ENCODE measurements around the gene GBA3. TPM values are rescaled to one million over a fixed set of nuclear protein-coding genes. Genes with fewer than 3 reads are reported as not detected.

Gene GBA3
- under 1 TPM in 3 of 6 donors, not detected in 3; 0.17 to 0.63 (median 0.51) TPM for polyA plus RNA-seq (ENCODE audit: low read depth in 6 of 6)

DNA sequence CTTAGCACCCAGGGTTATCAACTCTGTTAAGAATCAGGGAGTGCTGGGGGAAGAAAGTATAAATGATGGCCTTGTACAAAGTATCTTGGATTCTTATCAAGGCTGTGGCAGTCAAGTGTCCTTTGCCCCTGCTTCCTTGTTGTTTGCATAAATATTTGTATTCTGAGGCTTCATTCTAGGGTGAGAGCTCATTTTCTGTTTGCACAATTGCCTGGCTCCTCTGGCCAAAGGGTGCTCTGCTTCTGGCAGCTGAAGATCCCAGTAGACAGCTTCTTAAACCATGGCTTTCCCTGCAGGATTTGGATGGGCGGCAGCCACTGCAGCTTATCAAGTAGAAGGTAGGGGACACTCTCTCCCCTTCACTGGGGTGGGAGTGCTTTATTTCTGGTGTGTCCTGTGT is at the start of gene GBA3:
Gene GBA3, plus strand, starts transcription at position 202 of the 400 bp plus-strand sequence.
- no peaks in the 10 kb centered on the region for H3K36me3 Mint-ChIP-seq
- H3K27me3 Mint-ChIP-seq, result no peaks in the 10 kb centered on the region
- no peak within 1 kb of the TSS for H3K27ac Mint-ChIP-seq
- H3K9me3 Mint-ChIP-seq, result no peaks in the 10 kb centered on the region
- peak within 1 kb of the TSS in 1 of 8 donors; percentile 69 for H3K4me3 Mint-ChIP-seq
- DNase-seq, result no peak
- no peak for ATAC-seq (ENCODE audit: low read depth in 2 of 2)
- H3K4me1 Mint-ChIP-seq, result peaks cover 0 to 5% (median 4%) of the 10 kb centered on the region in 3 donors

DNA sequence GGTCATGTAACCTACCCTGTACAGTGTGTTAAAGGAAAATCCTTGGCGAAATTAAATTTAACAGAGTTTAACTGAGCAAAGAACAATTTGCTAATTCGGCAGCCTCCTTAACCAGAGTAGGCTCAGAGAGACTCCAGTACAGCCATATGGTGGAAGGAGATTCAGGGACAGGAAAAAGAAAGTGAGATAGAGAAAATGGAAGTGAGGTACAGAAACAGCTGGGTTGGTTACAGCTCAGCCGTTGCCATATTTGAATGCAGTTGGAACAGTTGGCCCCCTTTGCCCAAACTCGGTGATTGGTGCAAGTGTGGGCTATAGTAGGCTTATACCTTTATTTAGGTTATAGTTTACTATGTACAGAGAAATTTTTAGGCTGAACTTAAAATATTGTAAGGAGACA is 48.8 kb upstream of the GBA3 start:
- Mint-ChIP-seq H3K36me3 (peaks cover 0 to 8% of the 10 kb centered on the region in 2 donors), H3K4me1 (peaks cover 0 to 5% (median 3%) of the 10 kb centered on the region in 3 donors), H3K9me3 (peaks cover 5 to 25% (median 15%) of the 10 kb centered on the region in 7 donors), H3K27me3 (no peaks in the 10 kb centered on the region), H3K27ac (no peak overlapping the region), H3K4me3 (no peak overlapping the region)
- ATAC-seq (ENCODE audit: low read depth in 2 of 2) (no peak), DNase-seq (no peak)

DNA sequence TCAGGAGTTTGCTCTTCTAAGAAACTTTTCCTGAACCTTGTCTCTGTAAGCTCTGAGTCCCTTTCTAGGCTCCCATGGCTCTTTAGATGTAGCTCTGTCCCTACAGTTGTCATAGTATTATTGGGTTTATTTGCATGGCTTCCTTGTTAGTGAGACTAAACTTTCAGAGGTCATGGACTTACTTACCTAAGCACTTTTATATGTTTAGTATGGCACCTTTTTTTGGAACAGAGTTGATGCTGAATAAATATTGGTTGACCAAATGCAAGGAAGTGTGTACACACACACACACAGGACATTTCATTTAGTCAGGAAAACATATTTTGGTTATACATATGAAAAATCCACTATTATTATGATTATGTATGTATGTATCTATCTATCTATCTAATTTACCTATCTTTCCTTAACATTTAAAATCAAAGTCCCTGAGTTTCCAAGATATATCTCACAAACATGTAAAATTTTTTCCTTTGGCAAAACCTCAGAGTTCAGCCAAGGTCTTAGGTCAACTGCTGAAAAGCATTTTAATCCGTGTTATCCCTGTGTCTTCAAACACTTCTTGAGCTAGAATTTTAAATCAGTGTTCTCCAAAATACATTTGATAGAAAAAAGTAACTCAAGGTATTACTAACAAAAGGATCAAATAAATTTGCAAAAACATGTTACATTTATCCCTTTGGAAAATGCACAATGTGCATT is 47.1 kb upstream of the GBA3 start:
- Mint-ChIP-seq H3K9me3 (peaks cover 2 to 11% (median 5%) of the 10 kb centered on the region in 7 donors), H3K36me3 (peaks cover 0 to 4% of the 10 kb centered on the region in 2 donors), H3K27ac (no peak overlapping the region), H3K27me3 (no peaks in the 10 kb centered on the region), H3K4me1 (peaks cover 0 to 5% (median 3%) of the 10 kb centered on the region in 3 donors), H3K4me3 (no peak overlapping the region)
- DNase-seq (no peak), ATAC-seq (ENCODE audit: low read depth in 2 of 2) (no peak)

DNA sequence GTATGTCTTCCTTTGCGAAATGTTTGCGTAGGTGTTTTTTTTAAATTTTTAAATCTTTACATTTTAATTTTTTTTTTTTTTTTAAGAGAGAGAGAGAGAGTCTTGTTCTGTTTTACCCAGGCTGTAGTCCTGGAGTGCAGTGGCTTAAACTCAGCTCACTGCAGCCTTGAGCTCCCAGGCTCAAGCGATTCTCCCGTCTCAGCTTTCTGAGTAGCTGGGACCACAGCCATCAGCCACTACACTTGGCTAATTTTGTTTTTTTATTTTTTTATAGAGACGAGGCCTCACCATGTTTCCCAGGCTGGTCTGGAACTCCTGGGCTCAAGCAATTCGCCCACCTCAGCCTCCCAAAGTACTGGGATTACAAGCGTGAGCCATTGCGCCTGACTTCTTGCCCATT is 43.7 kb upstream of the GBA3 start:
- H3K9me3 Mint-ChIP-seq, result peaks cover 0 to 3% (median 0%) of the 10 kb centered on the region in 7 donors
- H3K27ac Mint-ChIP-seq, result no peak overlapping the region
- H3K4me1 Mint-ChIP-seq, result peaks cover 0 to 1% (median 0%) of the 10 kb centered on the region in 3 donors
- ATAC-seq (ENCODE audit: low read depth in 2 of 2) (no peak), DNase-seq (no peak)
- H3K27me3 Mint-ChIP-seq, result no peaks in the 10 kb centered on the region
- H3K36me3 Mint-ChIP-seq, result no peaks in the 10 kb centered on the region
- H3K4me3 Mint-ChIP-seq, result no peak overlapping the region

DNA sequence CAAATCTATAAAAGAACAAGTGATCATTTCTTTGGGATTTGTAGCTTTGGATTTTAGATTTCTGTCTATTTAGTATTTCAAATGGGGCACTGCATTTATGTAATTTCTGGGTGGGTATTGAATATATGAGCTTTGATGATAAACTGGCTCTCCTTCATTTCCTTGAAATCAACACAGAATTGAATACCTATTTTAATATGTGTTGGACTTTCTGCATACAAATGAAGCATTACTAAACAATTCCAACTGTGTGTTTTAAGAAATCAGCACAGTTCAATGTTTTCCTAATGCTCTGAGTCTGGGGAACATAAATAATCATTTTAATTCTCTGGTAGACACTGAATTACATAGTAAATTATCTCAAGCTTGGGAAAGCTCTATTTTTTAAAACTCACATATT is 42.0 kb upstream of the GBA3 start:
- ATAC-seq (ENCODE audit: low read depth in 2 of 2), result no peak
- Mint-ChIP-seq H3K4me1 (no peaks in the 10 kb centered on the region), H3K27me3 (no peaks in the 10 kb centered on the region), H3K36me3 (no peaks in the 10 kb centered on the region), H3K4me3 (no peak overlapping the region), H3K27ac (no peak overlapping the region), H3K9me3 (peaks cover 0 to 3% (median 0%) of the 10 kb centered on the region in 7 donors)
- DNase-seq, result no peak

DNA sequence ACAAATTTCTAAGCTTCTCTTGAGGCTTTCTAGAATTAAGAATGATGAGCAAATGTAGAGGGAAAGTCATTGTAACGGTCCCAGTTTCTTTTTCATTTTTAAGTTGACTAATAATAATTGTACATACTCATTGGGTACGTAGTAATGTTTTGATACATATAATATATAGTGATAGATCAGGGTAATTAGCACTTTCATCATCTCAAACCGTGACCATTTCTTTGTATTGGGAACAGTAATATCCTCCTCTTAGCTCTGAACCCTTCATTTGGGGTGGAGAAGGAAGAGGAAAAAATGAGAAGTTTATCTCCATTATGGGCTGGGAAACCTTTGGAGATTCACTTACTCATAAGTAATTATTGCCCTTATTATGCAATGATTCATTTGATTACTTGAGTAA is 39.0 kb upstream of the GBA3 start:
- Mint-ChIP-seq H3K4me1 (no peaks in the 10 kb centered on the region), H3K4me3 (no peak overlapping the region)
- ATAC-seq (ENCODE audit: low read depth in 2 of 2), result no peak

GRCh38 chr4:22661443-22661842 is 31.3 kb upstream of the GBA3 start:
- no peaks in the 10 kb centered on the region for H3K4me1 Mint-ChIP-seq
- ATAC-seq (ENCODE audit: low read depth in 2 of 2), result no peak
- H3K4me3 Mint-ChIP-seq, result no peak overlapping the region
- H3K27ac Mint-ChIP-seq, result no peak overlapping the region
- no peak for DNase-seq
- peaks cover 0 to 4% (median 0%) of the 10 kb centered on the region in 7 donors for H3K9me3 Mint-ChIP-seq
- no peaks in the 10 kb centered on the region for H3K36me3 Mint-ChIP-seq
- H3K27me3 Mint-ChIP-seq, result no peaks in the 10 kb centered on the region

More for the DNA sequence above, 39.0 kb upstream of the GBA3 start:
- Mint-ChIP-seq H3K9me3 (no peaks in the 10 kb centered on the region), H3K27me3 (no peaks in the 10 kb centered on the region), H3K27ac (no peak overlapping the region), H3K36me3 (no peaks in the 10 kb centered on the region)
- DNase-seq, result no peak

DNA sequence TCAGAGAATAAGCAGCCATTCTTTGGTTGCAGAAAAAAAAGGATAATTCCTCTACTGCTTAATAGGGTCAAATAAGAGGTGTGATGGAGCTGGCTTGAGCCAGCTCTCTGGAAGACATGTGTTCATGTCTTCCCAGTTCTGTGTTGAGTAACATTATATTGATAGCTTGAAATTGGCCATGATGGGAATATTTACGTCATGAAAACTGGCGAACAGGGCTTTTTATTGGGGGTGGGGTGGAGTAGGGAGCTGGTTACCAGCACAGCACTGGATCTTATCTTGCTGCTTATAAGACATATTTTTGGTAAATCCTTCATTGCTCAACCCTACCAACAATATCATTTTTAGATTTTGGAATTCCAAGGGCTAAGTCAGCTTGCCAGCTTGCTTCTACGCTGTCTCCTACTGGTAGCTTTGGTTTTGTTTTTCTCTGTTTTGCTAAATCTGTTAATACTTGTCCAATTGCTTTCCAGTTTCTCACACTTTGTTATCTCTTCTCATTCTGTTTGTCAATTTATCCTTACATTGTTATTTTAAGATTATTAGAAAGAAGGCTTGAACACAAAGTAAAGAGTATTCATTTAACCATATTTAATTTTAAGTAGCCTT is 25.3 kb upstream of the GBA3 start:
- H3K4me1 Mint-ChIP-seq, result peaks cover 4 to 11% (median 8%) of the 10 kb centered on the region in 3 donors
- no peak for ATAC-seq (ENCODE audit: low read depth in 2 of 2)

GRCh38 chr4:22668301-22668700 is 24.4 kb upstream of the GBA3 start:
- H3K4me3 Mint-ChIP-seq, result no peak overlapping the region
- H3K9me3 Mint-ChIP-seq, result no peaks in the 10 kb centered on the region
- DNase-seq (no peak), ATAC-seq (ENCODE audit: low read depth in 2 of 2) (no peak)
- peaks cover 12 to 20% (median 17%) of the 10 kb centered on the region in 3 donors for H3K4me1 Mint-ChIP-seq
- H3K36me3 Mint-ChIP-seq, result no peaks in the 10 kb centered on the region
- peak overlapping the region in 1 of 6 donors; percentile 5 for H3K27ac Mint-ChIP-seq
- H3K27me3 Mint-ChIP-seq, result no peaks in the 10 kb centered on the region

More for the DNA sequence above, 25.3 kb upstream of the GBA3 start:
- no peak for DNase-seq
- Mint-ChIP-seq H3K27ac (no peak overlapping the region), H3K27me3 (no peaks in the 10 kb centered on the region), H3K36me3 (no peaks in the 10 kb centered on the region), H3K4me3 (no peak overlapping the region), H3K9me3 (no peaks in the 10 kb centered on the region)

DNA sequence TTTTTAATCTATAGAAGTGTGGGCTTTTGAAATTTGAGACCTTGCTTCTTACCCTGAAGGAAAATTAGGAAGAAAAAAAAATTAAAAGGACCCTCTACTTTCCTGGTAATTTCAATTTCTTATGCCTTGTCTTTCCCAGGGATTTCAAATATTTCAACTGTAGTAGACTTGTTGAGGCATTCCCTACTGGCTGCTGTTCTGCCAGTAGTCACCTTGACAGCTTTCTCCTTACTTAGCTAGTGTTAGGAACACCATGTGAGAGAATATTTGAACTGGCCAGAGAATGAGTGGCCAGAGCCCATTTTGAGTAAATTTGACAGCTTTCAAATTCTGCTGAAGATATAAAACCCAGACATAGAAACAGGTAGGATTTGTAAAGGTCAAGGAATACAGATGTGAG is 24.0 kb upstream of the GBA3 start:
- peak overlapping the region in 1 of 8 donors; percentile 29 for H3K4me3 Mint-ChIP-seq
- H3K27me3 Mint-ChIP-seq, result no peaks in the 10 kb centered on the region
- peaks cover 13 to 22% (median 20%) of the 10 kb centered on the region in 3 donors for H3K4me1 Mint-ChIP-seq
- DNase-seq, result no peak
- H3K27ac Mint-ChIP-seq, result peak overlapping the region in 1 of 6 donors; percentile 5
- ATAC-seq (ENCODE audit: low read depth in 2 of 2), result no peak
- H3K36me3 Mint-ChIP-seq, result no peaks in the 10 kb centered on the region
- no peaks in the 10 kb centered on the region for H3K9me3 Mint-ChIP-seq

DNA sequence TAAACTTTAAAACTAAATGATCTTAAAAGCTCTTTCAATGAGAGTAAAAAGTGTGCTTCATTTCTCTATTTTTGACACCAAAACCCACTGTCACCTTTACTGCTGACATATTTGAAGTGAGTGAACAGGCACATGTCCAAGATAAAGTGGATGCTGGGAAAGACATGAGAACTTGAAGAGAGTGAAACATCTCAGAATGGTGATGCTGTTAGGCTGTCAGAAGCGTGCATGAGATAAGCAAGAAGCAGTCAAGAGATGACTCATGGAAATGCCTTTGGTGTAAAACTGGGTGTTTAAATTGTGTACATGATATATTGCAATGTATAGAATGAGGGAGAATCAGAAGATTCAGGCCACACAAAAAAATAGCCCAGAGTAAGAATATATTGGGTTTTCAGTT is 21.8 kb upstream of the GBA3 start:
- H3K27me3 Mint-ChIP-seq, result no peaks in the 10 kb centered on the region
- no peak overlapping the region for H3K27ac Mint-ChIP-seq
- H3K4me3 Mint-ChIP-seq, result no peak overlapping the region
- ATAC-seq (ENCODE audit: low read depth in 2 of 2) (no peak), DNase-seq (no peak)
- H3K9me3 Mint-ChIP-seq, result no peaks in the 10 kb centered on the region
- no peaks in the 10 kb centered on the region for H3K36me3 Mint-ChIP-seq
- peaks cover 21 to 34% (median 30%) of the 10 kb centered on the region in 3 donors for H3K4me1 Mint-ChIP-seq

DNA sequence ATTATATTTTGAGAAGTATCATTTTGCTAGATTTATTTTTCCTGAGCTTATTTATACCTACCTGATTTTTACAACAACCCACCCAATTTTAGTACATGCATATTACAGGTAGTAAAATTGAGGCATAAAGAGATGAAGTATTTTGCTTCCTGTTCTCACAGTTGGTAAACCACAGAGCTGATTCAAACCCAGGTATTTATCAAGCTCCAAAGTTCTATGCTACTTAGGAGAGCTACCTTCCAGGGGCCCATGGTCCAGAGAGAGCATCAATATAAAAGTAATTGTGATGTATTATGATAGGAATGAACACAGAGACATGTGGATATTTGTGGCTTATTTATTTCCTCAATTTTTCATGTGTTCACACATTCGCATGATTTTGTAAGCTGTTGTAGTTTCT is 20.2 kb upstream of the GBA3 start:
- Mint-ChIP-seq H3K4me3 (peak overlapping the region in 4 of 8 donors; percentile 0 to 64 (median 34)), H3K4me1 (peaks cover 29 to 45% (median 40%) of the 10 kb centered on the region in 3 donors), H3K27ac (peak overlapping the region in 3 of 6 donors; percentile 0 to 38 (median 3)), H3K36me3 (no peaks in the 10 kb centered on the region), H3K9me3 (no peaks in the 10 kb centered on the region), H3K27me3 (no peaks in the 10 kb centered on the region)
- DNase-seq (no peak), ATAC-seq (ENCODE audit: low read depth in 2 of 2) (no peak)

DNA sequence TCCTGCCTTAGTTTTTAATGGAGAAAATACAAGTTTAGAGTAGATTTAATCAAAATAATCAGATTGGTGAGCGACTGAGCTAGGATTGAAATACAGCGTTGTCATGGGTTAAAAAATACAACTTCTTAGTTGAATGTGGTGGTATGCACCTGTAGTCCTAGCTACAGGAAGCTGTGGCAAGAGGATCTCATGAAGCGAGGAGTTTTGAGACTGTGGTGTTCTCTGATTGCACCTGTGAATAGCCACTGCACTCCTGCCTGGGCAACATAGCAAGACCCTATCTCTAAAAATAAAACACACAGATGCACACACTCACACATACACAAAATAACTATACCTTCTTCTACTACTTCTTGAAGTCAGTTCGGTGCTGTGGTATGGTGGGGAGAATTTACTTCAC is 19.8 kb upstream of the GBA3 start:
- DNase-seq, result no peak
- Mint-ChIP-seq H3K4me1 (peaks cover 29 to 50% (median 42%) of the 10 kb centered on the region in 3 donors), H3K36me3 (peaks cover 0 to 4% of the 10 kb centered on the region in 2 donors), H3K9me3 (no peaks in the 10 kb centered on the region), H3K27ac (peak overlapping the region in 5 of 6 donors; percentile 0 to 38 (median 13)), H3K27me3 (no peaks in the 10 kb centered on the region), H3K4me3 (peak overlapping the region in 6 of 8 donors; percentile 0 to 64 (median 40))
- ATAC-seq (ENCODE audit: low read depth in 2 of 2), result peak; percentile 32 to 58

DNA sequence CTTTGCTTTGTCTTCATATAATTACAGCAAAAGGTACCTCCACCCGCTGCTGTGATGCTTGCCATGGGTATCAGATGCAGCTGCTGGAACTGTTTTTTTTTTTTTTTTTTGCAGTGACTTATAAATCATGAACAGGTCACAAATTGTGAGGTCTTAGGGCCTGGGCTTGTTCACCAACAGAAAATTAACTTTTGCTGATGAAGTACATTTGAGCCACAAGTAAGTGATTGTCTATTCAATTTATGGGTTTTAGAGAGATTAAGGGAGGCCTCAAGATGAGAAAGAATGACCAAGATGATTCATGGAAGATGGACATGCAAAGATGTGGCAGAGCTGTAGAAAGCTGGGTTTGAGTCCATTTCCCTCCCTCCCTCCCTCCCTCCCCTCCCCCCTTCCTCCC is 18.0 kb upstream of the GBA3 start:
- ATAC-seq (ENCODE audit: low read depth in 2 of 2) (no peak), DNase-seq (no peak)
- H3K27me3 Mint-ChIP-seq, result no peaks in the 10 kb centered on the region
- H3K9me3 Mint-ChIP-seq, result no peaks in the 10 kb centered on the region
- H3K4me1 Mint-ChIP-seq, result peaks cover 29 to 50% (median 35%) of the 10 kb centered on the region in 3 donors
- H3K27ac Mint-ChIP-seq, result peak overlapping the region in 1 of 6 donors; percentile 9
- no peak overlapping the region for H3K4me3 Mint-ChIP-seq
- H3K36me3 Mint-ChIP-seq, result peaks cover 0 to 4% of the 10 kb centered on the region in 2 donors

All from naive B cell (primary cell).